GM19455 (cell line): ENCODE data around the gene KIFC3.
"Not testable (repeated sequence)": the region's sequence is repeated elsewhere in the genome, so short reads cannot be mapped to it uniquely, and the experiment has no call there.

Source experiments
- ATAC-seq: cut with Tn5 transposase; IDR thresholded peaks from one replicate; pipeline ENCODE4 v1.9.1; 2021; ENCODE audit not compliant: unreplicated experiment

KIFC3 gene

GRCh38 chr16:57725976-57726375 lies 76.3 kb downstream of the KIFC3 start:
- ATAC-seq, result no peak

- no peak for ATAC-seq
Measured at GRCh38 chr16:57725554-57725953, 76.7 kb downstream of the KIFC3 start.

- ATAC-seq, result no peak
Measured at GRCh38 chr16:57725151-57725550, 77.1 kb downstream of the KIFC3 start.

GRCh38 chr16:57724531-57724930 lies 77.8 kb downstream of the KIFC3 start:
- no peak for ATAC-seq

- no peak for ATAC-seq
Measured at GRCh38 chr16:57723170-57723569, 79.1 kb downstream of the KIFC3 start.

GRCh38 chr16:57722651-57723050 lies 79.6 kb downstream of the KIFC3 start:
- ATAC-seq, result no peak

GRCh38 chr16:57722210-57722499 lies 80.1 kb downstream of the KIFC3 start:
- ATAC-seq, result no peak

GRCh38 chr16:57721356-57722209 lies 80.7 kb downstream of the KIFC3 start:
- no peak for ATAC-seq

GRCh38 chr16:57720142-57720575 lies 82.1 kb downstream of the KIFC3 start:
- ATAC-seq, result no peak

- no peak for ATAC-seq
Measured at GRCh38 chr16:57714047-57714446, 88.2 kb downstream of the KIFC3 start.

GRCh38 chr16:57713596-57713995 lies 88.7 kb downstream of the KIFC3 start:
- ATAC-seq, result no peak

GRCh38 chr16:57712569-57712968 lies 89.7 kb downstream of the KIFC3 start:
- not testable (repeated sequence) for ATAC-seq

- no peak for ATAC-seq
Measured at GRCh38 chr16:57711993-57712392, 90.3 kb downstream of the KIFC3 start.

- no peak for ATAC-seq
Measured at GRCh38 chr16:57711346-57711745, 90.9 kb downstream of the KIFC3 start.

GRCh38 chr16:57709663-57710062 lies 92.6 kb downstream of the KIFC3 start:
- ATAC-seq, result no peak
